NT2/D1 (cell line): ENCODE results near the gene FZD2.
"Not testable (repeated sequence)": the region's sequence is repeated elsewhere in the genome, so short reads cannot be mapped to it uniquely, and the experiment has no call there.

ENCODE experiments used
- DNase-seq: peaks from one replicate; pipeline ENCODE4 v3.0.0-alpha.2; 2011; ENCODE audit warnings: low read depth, low spot score
- H3K27me3 ChIP-seq: 2 replicates; pipeline ENCODE4 v1.6.0; 2011; ENCODE audit warnings: mild to moderate bottlenecking; ENCODE audit not compliant: insufficient read length, insufficient read depth
- H3K36me3 ChIP-seq: 2 replicates; pipeline ENCODE4 v1.6.1; 2011; ENCODE audit warnings: mild to moderate bottlenecking, low read length, mixed read lengths; ENCODE audit not compliant: insufficient read depth, insufficient read length
- H3K4me1 ChIP-seq: 2 replicates; pipeline ENCODE4 v1.5.1; 2011; ENCODE audit not compliant: insufficient read depth, insufficient read length
- H3K4me3 ChIP-seq: 2 replicates; pipeline ENCODE4 v1.5.1; 2011; ENCODE audit warnings: low read depth; ENCODE audit not compliant: insufficient read length
- H3K9ac ChIP-seq: 2 replicates; pipeline ENCODE4 v1.6.0; 2011; ENCODE audit warnings: low read depth; ENCODE audit not compliant: insufficient read length
- H3K9me3 ChIP-seq: 2 replicates; pipeline ENCODE4 v1.5.1; 2011; ENCODE audit warnings: mild to moderate bottlenecking, low read length; ENCODE audit not compliant: insufficient read depth
- SUZ12 ChIP-seq: IDR thresholded peaks from 2 replicates; pipeline ENCODE4 v1.6.1; 2011; ENCODE audit not compliant: insufficient read length, insufficient read depth; ENCODE audit errors: extremely low read depth
- YY1 ChIP-seq: IDR thresholded peaks from 2 replicates; pipeline ENCODE4 v1.6.1; 2011; ENCODE audit not compliant: insufficient read length, insufficient read depth
- ZNF274 ChIP-seq: IDR thresholded peaks from 2 replicates; pipeline ENCODE4 v1.6.1; 2011; ENCODE audit warnings: mild to moderate bottlenecking, low read depth, low read length

Gene FZD2

DNA sequence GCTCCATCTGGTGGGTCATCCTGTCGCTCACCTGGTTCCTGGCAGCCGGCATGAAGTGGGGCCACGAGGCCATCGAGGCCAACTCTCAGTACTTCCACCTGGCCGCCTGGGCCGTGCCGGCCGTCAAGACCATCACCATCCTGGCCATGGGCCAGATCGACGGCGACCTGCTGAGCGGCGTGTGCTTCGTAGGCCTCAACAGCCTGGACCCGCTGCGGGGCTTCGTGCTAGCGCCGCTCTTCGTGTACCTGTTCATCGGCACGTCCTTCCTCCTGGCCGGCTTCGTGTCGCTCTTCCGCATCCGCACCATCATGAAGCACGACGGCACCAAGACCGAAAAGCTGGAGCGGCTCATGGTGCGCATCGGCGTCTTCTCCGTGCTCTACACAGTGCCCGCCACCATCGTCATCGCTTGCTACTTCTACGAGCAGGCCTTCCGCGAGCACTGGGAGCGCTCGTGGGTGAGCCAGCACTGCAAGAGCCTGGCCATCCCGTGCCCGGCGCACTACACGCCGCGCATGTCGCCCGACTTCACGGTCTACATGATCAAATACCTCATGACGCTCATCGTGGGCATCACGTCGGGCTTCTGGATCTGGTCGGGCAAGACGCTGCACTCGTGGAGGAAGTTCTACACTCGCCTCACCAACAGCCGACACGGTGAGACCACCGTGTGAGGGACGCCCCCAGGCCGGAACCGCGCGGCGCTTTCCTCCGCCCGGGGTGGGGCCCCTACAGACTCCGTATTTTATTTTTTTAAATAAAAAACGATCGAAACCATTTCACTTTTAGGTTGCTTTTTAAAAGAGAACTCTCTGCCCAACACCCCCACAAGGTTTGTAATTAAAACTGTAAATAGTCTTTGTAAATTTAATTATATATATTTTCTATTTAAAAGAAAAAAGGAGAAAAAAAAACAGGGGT is 1.7 kb downstream of the FZD2 start:
- TF ChIP-seq YY1 (no peak), ZNF274 (no peak), SUZ12 (no peak)
- Histone ChIP-seq H3K4me1 (peaks cover 11% of the 10 kb centered on the region), H3K9ac (peak overlapping the region; percentile 96), H3K4me3 (peak overlapping the region; percentile 79), H3K36me3 (peaks cover 43% of the 10 kb centered on the region), H3K27me3 (no peaks in the 10 kb centered on the region), H3K9me3 (peaks cover 7% of the 10 kb centered on the region; the same call in 1 of the 2 replicates)
- no peak for DNase-seq

DNA sequence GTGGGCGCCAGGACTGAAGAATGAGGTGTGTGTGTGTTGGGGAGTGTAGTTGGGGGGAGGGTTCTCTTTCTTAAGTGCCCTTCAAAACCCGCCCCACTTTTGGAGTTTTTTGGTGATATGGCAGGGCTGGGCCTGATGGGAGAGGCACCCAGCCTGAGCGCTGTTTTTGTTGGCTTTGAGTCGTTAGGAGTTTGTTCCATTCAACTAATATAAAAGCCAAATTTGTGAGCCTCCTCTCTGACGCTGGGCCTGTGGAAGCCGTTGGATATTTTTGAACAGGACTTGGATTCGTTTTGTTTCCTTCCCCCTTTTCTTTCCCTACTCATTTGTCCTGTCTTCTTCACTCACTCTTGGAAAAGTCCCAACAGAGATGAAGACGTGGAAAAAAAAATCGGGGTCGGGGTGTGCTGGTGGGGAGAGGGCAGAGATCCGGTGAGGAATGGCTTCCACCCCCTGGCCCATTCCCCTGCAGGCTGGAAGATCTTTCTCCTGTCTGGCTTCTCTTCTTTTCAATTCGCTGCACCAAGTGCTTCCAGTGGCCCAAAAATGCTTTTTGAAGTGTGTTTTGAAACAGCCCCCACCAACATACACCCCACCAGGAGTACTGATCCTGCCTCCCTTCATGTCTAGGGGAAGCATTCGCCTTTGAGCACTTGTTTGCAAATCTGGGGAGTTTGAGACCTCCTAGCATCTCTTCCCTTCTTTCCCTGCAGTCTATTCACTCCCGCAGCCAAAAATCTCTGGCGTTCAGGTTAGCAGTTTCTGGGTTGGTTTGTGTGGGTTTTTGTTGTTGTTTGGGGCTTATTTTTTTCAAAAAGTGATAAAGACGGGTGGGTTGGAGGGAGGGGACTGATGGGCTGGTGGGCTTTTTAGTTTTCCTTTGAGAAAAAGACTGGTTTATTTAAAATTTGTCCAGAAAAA is 2.6 kb downstream of the FZD2 start:
- Histone ChIP-seq H3K4me3 (peak overlapping the region; percentile 58), H3K27me3 (no peaks in the 10 kb centered on the region), H3K9ac (peak overlapping the region; percentile 77), H3K36me3 (peaks cover 43% of the 10 kb centered on the region), H3K9me3 (peaks cover 15% of the 10 kb centered on the region; the same call in 1 of the 2 replicates), H3K4me1 (peaks cover 11% of the 10 kb centered on the region)
- TF ChIP-seq YY1: no peak
- TF ChIP-seq SUZ12: no peak
- TF ChIP-seq ZNF274: no peak
- no peak for DNase-seq

DNA sequence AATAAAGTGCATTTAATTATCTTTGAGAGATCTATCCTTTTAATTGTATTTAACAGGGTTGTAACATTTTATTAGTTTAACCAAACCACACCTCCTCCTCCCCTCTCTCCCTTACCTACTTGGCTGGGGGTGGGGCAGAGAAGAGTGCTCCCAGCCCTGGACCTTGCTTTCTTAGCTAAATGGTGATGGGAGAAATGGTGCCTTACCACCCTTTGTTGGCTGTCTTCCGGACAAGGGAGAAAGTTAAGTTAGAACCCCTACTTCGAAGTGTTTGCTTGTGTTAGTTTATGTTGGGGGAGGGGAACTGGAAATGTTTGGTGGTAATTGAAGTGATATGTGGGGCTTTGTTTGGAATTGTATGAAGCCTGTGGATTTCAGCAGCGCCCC is 3.9 kb downstream of the FZD2 start:
- Histone ChIP-seq H3K9me3 (peaks cover 28% of the 10 kb centered on the region), H3K4me3 (no peak overlapping the region), H3K36me3 (peaks cover 43% of the 10 kb centered on the region), H3K9ac (no peak overlapping the region), H3K4me1 (peaks cover 9% of the 10 kb centered on the region), H3K27me3 (no peaks in the 10 kb centered on the region)
- TF ChIP-seq YY1: no peak
- TF ChIP-seq ZNF274: no peak
- TF ChIP-seq SUZ12: no peak
- DNase-seq: no peak

DNA sequence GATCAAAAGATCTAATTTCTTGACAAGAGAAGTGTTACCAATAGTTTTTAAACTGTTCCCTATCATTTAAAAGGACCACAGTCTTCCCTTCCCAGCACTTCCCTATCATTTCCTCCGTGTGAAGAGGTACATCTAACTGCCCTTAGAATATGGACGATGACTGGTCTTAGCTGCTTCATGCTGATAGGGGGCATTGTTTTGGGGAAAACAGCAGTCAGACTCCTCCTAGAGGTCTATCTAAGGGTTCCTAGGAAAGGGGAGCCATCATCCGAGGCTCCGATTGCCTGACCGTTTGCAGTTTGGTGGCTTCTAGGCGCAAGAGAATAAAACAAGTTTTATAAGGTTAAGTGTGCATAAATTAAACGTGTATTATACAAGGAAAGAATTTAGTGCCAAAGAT is 7.1 kb downstream of the FZD2 start:
- no peaks in the 10 kb centered on the region for H3K4me1 ChIP-seq
- peaks cover 28% of the 10 kb centered on the region for H3K9me3 ChIP-seq
- no peak overlapping the region for H3K4me3 ChIP-seq
- DNase-seq: no peak
- TF ChIP-seq YY1 (no peak), ZNF274 (no peak), SUZ12 (no peak)
- H3K36me3 ChIP-seq: peaks cover 29% of the 10 kb centered on the region
- H3K9ac ChIP-seq: no peak overlapping the region
- no peaks in the 10 kb centered on the region for H3K27me3 ChIP-seq

DNA sequence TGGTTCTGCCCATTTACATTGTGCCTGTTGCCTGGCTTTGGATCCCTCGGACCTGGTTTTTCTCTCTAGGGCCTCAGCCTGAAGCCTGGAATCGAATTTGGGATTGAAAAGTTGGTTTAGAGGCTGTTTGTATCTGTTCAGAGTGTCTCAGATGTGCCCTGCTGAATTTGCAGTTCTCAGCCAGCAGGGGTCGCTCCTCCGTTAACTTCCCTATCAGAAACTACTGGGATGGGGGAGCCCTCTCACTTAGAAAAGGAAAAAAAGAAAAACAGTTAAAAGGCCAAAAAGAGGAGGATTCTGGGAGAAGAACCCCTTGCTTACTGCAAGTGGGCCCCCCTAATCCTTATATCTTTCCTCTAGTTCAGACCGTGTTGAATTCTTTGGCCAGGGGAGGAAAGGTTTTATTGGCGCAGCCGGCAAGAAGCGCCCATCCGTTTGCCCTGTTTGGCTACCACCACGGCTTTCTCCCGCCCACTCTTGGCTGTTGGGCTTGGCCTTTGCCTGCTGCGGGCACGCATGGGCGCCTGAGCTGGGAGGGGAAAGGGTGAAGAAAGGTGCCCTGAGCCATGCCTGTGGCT is 8.7 kb downstream of the FZD2 start:
- Histone ChIP-seq H3K9ac (no peak overlapping the region), H3K36me3 (peaks cover 14% of the 10 kb centered on the region), H3K4me3 (no peak overlapping the region), H3K27me3 (no peaks in the 10 kb centered on the region), H3K9me3 (peaks cover 28% of the 10 kb centered on the region), H3K4me1 (no peaks in the 10 kb centered on the region)
- TF ChIP-seq YY1 (no peak), SUZ12 (no peak), ZNF274 (no peak)
- no peak for DNase-seq

DNA sequence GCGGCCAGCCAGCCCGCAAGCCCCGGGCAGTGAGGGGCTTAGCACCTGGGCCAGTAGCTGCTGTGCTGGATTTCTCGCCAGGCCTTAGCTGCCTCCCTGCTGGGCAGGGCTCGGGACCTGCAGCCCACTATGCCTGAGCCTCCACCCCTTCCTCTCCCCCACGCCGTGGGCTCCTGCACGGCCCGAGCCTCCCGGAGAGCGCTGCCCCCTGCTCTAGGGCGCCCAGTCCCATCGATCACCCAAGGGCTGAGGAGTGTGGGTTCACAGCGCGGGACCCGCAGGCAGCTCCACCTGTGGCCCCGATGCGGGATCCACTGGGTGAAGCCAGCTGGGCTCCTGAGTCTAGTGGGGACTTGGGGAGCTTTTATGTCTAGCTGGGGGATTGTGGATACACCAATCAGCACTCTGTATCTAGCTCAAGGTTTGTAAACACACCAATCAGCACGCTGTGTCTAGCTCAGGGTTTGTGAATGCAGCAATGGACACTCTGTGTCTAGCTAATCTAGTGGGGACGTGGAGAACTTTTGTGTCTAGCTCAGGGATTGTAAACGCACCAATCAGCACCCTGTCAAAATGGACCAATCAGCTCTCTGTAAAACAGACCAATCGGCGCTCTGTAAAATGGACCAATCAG is 11.1 kb downstream of the FZD2 start:
- H3K4me1 ChIP-seq, H3K36me3 ChIP-seq, H3K27me3 ChIP-seq, H3K4me3 ChIP-seq, H3K9ac ChIP-seq, DNase-seq: not testable (repeated sequence)
- peaks cover 28% of the 10 kb centered on the region for H3K9me3 ChIP-seq
